ENCODE measurements around the gene PMEPA1.

DNA sequence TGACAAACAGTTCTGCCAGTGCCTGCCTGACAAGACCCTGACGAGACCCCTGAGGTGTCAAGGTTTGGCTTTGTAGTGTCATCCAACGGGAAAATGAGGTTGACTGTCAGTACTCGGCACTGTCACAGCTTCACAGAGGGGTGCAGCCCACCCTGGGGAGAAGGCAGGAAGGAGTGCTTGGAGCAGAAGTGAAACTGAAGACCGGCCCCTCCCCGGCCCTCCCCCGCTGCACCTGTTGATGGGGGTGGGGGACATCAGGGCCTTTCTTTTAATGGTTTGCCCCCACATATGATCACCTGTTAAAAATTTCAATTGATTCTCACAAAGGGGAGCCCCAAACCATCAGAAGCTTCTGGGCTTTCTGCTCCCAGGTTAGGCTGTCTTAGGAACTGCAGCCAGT lies 6.8 kb downstream of the PMEPA1 start:
- TF ChIP-seq, protein P1, sequence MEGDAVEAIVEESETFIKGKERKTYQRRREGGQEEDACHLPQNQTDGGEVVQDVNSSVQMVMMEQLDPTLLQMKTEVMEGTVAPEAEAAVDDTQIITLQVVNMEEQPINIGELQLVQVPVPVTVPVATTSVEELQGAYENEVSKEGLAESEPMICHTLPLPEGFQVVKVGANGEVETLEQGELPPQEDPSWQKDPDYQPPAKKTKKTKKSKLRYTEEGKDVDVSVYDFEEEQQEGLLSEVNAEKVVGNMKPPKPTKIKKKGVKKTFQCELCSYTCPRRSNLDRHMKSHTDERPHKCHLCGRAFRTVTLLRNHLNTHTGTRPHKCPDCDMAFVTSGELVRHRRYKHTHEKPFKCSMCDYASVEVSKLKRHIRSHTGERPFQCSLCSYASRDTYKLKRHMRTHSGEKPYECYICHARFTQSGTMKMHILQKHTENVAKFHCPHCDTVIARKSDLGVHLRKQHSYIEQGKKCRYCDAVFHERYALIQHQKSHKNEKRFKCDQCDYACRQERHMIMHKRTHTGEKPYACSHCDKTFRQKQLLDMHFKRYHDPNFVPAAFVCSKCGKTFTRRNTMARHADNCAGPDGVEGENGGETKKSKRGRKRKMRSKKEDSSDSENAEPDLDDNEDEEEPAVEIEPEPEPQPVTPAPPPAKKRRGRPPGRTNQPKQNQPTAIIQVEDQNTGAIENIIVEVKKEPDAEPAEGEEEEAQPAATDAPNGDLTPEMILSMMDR (IDR thresholded peaks at IDR 0.05), result no peak
- TF ChIP-seq RAD21 (conservative IDR thresholded peaks at IDR 0.05 in 1 of 2, IDR thresholded peaks at IDR 0.05 in 1 of 2) (no peak), REST (IDR thresholded peaks at IDR 0.05) (no peak), EP300 (IDR thresholded peaks at IDR 0.05) (no peak), NPAS2 (CRISPR knock-in tag; IDR thresholded peaks at IDR 0.05; ENCODE audit: borderline replicate concordance) (no peak), POLR2A (IDR thresholded peaks at IDR 0.05; ENCODE audit: low read length) (no peak)
- TF ChIP-seq, protein P2, sequence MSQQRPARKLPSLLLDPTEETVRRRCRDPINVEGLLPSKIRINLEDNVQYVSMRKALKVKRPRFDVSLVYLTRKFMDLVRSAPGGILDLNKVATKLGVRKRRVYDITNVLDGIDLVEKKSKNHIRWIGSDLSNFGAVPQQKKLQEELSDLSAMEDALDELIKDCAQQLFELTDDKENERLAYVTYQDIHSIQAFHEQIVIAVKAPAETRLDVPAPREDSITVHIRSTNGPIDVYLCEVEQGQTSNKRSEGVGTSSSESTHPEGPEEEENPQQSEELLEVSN (IDR thresholded peaks at IDR 0.05; ENCODE audit: borderline replicate concordance, low read depth), result no peak

Data from A549 (cell line).